Liver (tissue), 9 donors: ENCODE results near the gene CLTC. TPM values are rescaled to one million over a fixed set of nuclear protein-coding genes. Genes with fewer than 3 reads are reported as not detected.

Source experiments
- DNase-seq: peaks from one replicate; pipeline ENCODE4 v3.0.0-alpha.2; 2017; ENCODE audit warnings: low spot score
- H3K27ac ChIP-seq, 2 donors: one replicate each; pipeline ENCODE4 v1.7.0; 2013; ENCODE audit warnings: inconsistent platforms in 2 of 2, low read length in 2 of 2, control low read depth in 1 of 2, low read depth in 1 of 2, mild to moderate bottlenecking in 1 of 2
- H3K27me3 ChIP-seq, 4 donors: one replicate each; pipeline versions ENCODE4 v1.6.1 to v1.7.0; 2013; ENCODE audit warnings: low read length in 3 of 4, inconsistent platforms in 1 of 4, mild to moderate bottlenecking in 1 of 4, moderate library complexity in 1 of 4; ENCODE audit not compliant: control insufficient read depth in 4 of 4, insufficient read depth in 4 of 4
- H3K36me3 ChIP-seq, 4 donors: one replicate each; pipeline versions ENCODE4 v1.6.1 to v1.7.0; 2013; ENCODE audit warnings: low read length in 3 of 4, mild to moderate bottlenecking in 3 of 4, low read depth in 1 of 4, moderate library complexity in 1 of 4; ENCODE audit not compliant: control insufficient read depth in 4 of 4, insufficient read depth in 3 of 4
- H3K4me1 ChIP-seq, 4 donors: one replicate each; pipeline versions ENCODE4 v1.6.1 to v1.7.0; 2013; ENCODE audit warnings: low read length in 3 of 4, mild to moderate bottlenecking in 3 of 4, moderate library complexity in 1 of 4; ENCODE audit not compliant: control insufficient read depth in 4 of 4, insufficient read depth in 4 of 4
- H3K4me3 ChIP-seq, 3 donors: one replicate each; pipeline versions ENCODE4 v1.6.1 to v1.7.0; 2013; ENCODE audit warnings: low read length in 3 of 3, control low read depth in 1 of 3, low read depth in 1 of 3, mild to moderate bottlenecking in 1 of 3
- H3K9ac ChIP-seq, 2 donors: one replicate each; pipeline ENCODE4 v1.7.0; 2013; ENCODE audit warnings: low read length in 2 of 2, mild to moderate bottlenecking in 2 of 2, moderate library complexity in 2 of 2, control low read depth in 1 of 2, low read depth in 1 of 2
- H3K9me3 ChIP-seq, 4 donors: one replicate each; pipeline versions ENCODE4 v1.6.1 to v1.7.0; 2013; ENCODE audit warnings: low read length in 3 of 4; ENCODE audit not compliant: control insufficient read depth in 4 of 4
- ATF3 ChIP-seq: IDR thresholded peaks from 2 replicates; pipeline ENCODE4 v1.6.1; 2016; ENCODE audit warnings: antibody characterized with exemption
- CTCF ChIP-seq: fragments of 150-350 bp; IDR thresholded peaks from 2 replicates; pipeline ENCODE4 v1.5.1; 2017; ENCODE audit warnings: improper control_type of control experiment, low read depth, low read length; ENCODE audit not compliant: missing input control
- EGR1 ChIP-seq, 2 donors: IDR thresholded peaks; 2 replicates each; pipeline ENCODE4 v1.6.1; 2016 to 2018; ENCODE audit warnings: antibody characterized with exemption in 2 of 2, low read depth in 2 of 2
- FOXA1 ChIP-seq: IDR thresholded peaks from 2 replicates; pipeline ENCODE4 v1.6.1; 2016; ENCODE audit warnings: antibody characterized with exemption
- FOXA2 ChIP-seq: IDR thresholded peaks from 2 replicates; pipeline ENCODE4 v1.6.1; 2016; ENCODE audit warnings: antibody characterized with exemption
- GABPA ChIP-seq, 2 donors: IDR thresholded peaks in 1 of 2; conservative IDR thresholded peaks in 1 of 2; 2 replicates each; pipeline ENCODE4 v1.6.1; 2016; ENCODE audit warnings: antibody characterized with exemption in 2 of 2, mild to moderate bottlenecking in 1 of 2, moderate library complexity in 1 of 2
- HNF4A ChIP-seq, 2 donors: conservative IDR thresholded peaks; 2 replicates each; pipeline ENCODE4 v1.6.1; 2016; ENCODE audit warnings: antibody characterized with exemption in 2 of 2, mild to moderate bottlenecking in 2 of 2
- HNF4G ChIP-seq: IDR thresholded peaks from 2 replicates; pipeline ENCODE4 v1.6.1; 2016; ENCODE audit warnings: antibody characterized with exemption
- JUND ChIP-seq, 2 donors: IDR thresholded peaks; 2 replicates each; pipeline ENCODE4 v1.6.1; 2016; ENCODE audit warnings: antibody characterized with exemption in 2 of 2
- MAX ChIP-seq: IDR thresholded peaks from 2 replicates; pipeline ENCODE4 v1.6.1; 2016; ENCODE audit warnings: antibody characterized with exemption
- NR2F2 ChIP-seq: IDR thresholded peaks from 2 replicates; pipeline ENCODE4 v1.6.1; 2016; ENCODE audit warnings: antibody characterized with exemption
- RAD21 ChIP-seq, 2 donors: IDR thresholded peaks; 2 replicates each; pipeline ENCODE4 v1.6.1; 2016; ENCODE audit warnings: antibody characterized with exemption in 2 of 2, mild to moderate bottlenecking in 2 of 2
- REST ChIP-seq: IDR thresholded peaks from 2 replicates; pipeline ENCODE4 v1.6.1; 2016; ENCODE audit warnings: antibody characterized with exemption, mild to moderate bottlenecking
- RXRA ChIP-seq, 2 donors: IDR thresholded peaks; 2 replicates each; pipeline ENCODE4 v1.6.1; 2017 to 2018; ENCODE audit warnings: antibody characterized with exemption in 2 of 2, mild to moderate bottlenecking in 1 of 2
- SP1 ChIP-seq: IDR thresholded peaks from 2 replicates; pipeline ENCODE4 v1.6.1; 2018; ENCODE audit warnings: antibody characterized with exemption, mild to moderate bottlenecking
- TAF1 ChIP-seq: conservative IDR thresholded peaks from 2 replicates; pipeline ENCODE4 v1.6.1; 2016; ENCODE audit warnings: antibody characterized with exemption, mild to moderate bottlenecking
- YY1 ChIP-seq: IDR thresholded peaks from 2 replicates; pipeline ENCODE4 v1.6.1; 2016; ENCODE audit warnings: antibody characterized with exemption, mild to moderate bottlenecking
- WGBS: extraction: QIAGEN DNeasy Blood & Tissue Kit; methylation state at CpG from one replicate; pipeline ENCODE4 v1.1.7; 2013; 5-methylcytosine and 5-hydroxymethylcytosine counted together
- polyA plus RNA-seq, 2 donors: library from polyadenylated mRNA; stranded (reverse) in 1 of 2; unstranded in 1 of 2; fragments of 200-250 nt in 1 of 2; fragments of >200 nt in 1 of 2; fragmentation: Nextera tagmentation in 1 of 2; extraction: Ambion mirVana in 1 of 2; gene quantifications; one replicate each; pipeline versions ENCODE4 v1.2.1 to v1.2.3, GENCODE V29; 2013 to 2015
- total RNA-seq, 2 donors: library from RNA; depleted of rRNA; stranded (reverse); fragments of >200 nt; gene quantifications; one replicate each; pipeline ENCODE4 v1.2.3, GENCODE V29; 2014
- donor health status: healthy.
- donor health status: healthy.
- donor health status: healthy.
- donor health status: healthy.
- donor health status: healthy.

The CLTC gene
- total and polyA plus RNA-seq, 4 donors, result 59.9 to 282 (median 172) TPM

- Histone ChIP-seq H3K27ac (no peak overlapping the region), H3K9me3 (no peaks in the 10 kb centered on the region), H3K36me3 (peaks cover 0 to 2% (median 0%) of the 10 kb centered on the region in 4 donors), H3K4me1 (peaks cover 0 to 25% (median 13%) of the 10 kb centered on the region in 4 donors), H3K27me3 (no peaks in the 10 kb centered on the region), H3K4me3 (no peak overlapping the region), H3K9ac (no peak overlapping the region)
- DNase-seq, result no peak
- 99% methylated on average over 2 of the region's 2 CpGs for WGBS
- TF ChIP-seq FOXA2, result no peak
- no peak for TF ChIP-seq JUND (IDR thresholded peaks at IDR 0.05)
- TF ChIP-seq MAX, result no peak
- no peak for TF ChIP-seq EGR1 (IDR thresholded peaks at IDR 0.05; ENCODE audit: low read depth in 2 of 2)
- no peak for TF ChIP-seq GABPA (IDR thresholded peaks at IDR 0.05 in 1 of 2, conservative IDR thresholded peaks at IDR 0.05 in 1 of 2)
- TF ChIP-seq ATF3, result no peak
- no peak for TF ChIP-seq FOXA1
Measured at GRCh38 chr17:59712862-59713261, 93.2 kb downstream of the CLTC start.

- no peaks in the 10 kb centered on the region for H3K9me3 ChIP-seq
- no peak overlapping the region for H3K4me3 ChIP-seq
- 53% methylated on average over 2 of the region's 2 CpGs for WGBS
- H3K9ac ChIP-seq, result no peak overlapping the region
- no peaks in the 10 kb centered on the region for H3K27me3 ChIP-seq
- TF ChIP-seq TAF1, result no peak
- no peak for TF ChIP-seq RXRA (IDR thresholded peaks at IDR 0.05)
- TF ChIP-seq FOXA2, result no peak
- TF ChIP-seq HNF4G, result no peak
- TF ChIP-seq JUND (IDR thresholded peaks at IDR 0.05), result no peak
- no peak for TF ChIP-seq REST
- TF ChIP-seq HNF4A (conservative IDR thresholded peaks at IDR 0.05), result no peak
- no peak for TF ChIP-seq GABPA (IDR thresholded peaks at IDR 0.05 in 1 of 2, conservative IDR thresholded peaks at IDR 0.05 in 1 of 2)
- no peak for TF ChIP-seq EGR1 (IDR thresholded peaks at IDR 0.05; ENCODE audit: low read depth in 2 of 2)
- TF ChIP-seq FOXA1, result no peak
- TF ChIP-seq NR2F2, result no peak
- no peak for TF ChIP-seq MAX
- H3K27ac ChIP-seq, result no peak overlapping the region
- no peak for DNase-seq
- H3K4me1 ChIP-seq, result peaks cover 0 to 12% (median 5%) of the 10 kb centered on the region in 4 donors
- peaks cover 0 to 2% (median 0%) of the 10 kb centered on the region in 4 donors for H3K36me3 ChIP-seq
Measured at GRCh38 chr17:59714255-59714654, 94.6 kb downstream of the CLTC start.

- WGBS, result 93% methylated on average over 2 of the region's 2 CpGs
- no peak for DNase-seq
- no peaks in the 10 kb centered on the region for H3K27me3 ChIP-seq
- H3K9me3 ChIP-seq, result no peaks in the 10 kb centered on the region
- no peak overlapping the region for H3K4me3 ChIP-seq
- H3K4me1 ChIP-seq, result peaks cover 0 to 7% (median 2%) of the 10 kb centered on the region in 4 donors
- H3K36me3 ChIP-seq, result peaks cover 0 to 2% (median 0%) of the 10 kb centered on the region in 4 donors
- H3K27ac ChIP-seq, result no peak overlapping the region
- no peak overlapping the region for H3K9ac ChIP-seq
- TF ChIP-seq HNF4A (conservative IDR thresholded peaks at IDR 0.05), result no peak
- no peak for TF ChIP-seq CTCF
- no peak for TF ChIP-seq JUND (IDR thresholded peaks at IDR 0.05)
- TF ChIP-seq RXRA (IDR thresholded peaks at IDR 0.05), result no peak
- TF ChIP-seq REST, result no peak
- TF ChIP-seq YY1, result no peak
- TF ChIP-seq ATF3, result no peak
- no peak for TF ChIP-seq RAD21 (IDR thresholded peaks at IDR 0.05)
- no peak for TF ChIP-seq FOXA2
- no peak for TF ChIP-seq SP1
- TF ChIP-seq NR2F2, result no peak
Measured at GRCh38 chr17:59716427-59716826, 96.7 kb downstream of the CLTC start.
